GM18505 (cell line): Measurements from ENCODE around the gene DYRK1A.

Experiments
- ATAC-seq: cut with Tn5 transposase; IDR thresholded peaks from one replicate; pipeline ENCODE4 v1.9.1; 2021; ENCODE audit not compliant: unreplicated experiment
- POLR2A ChIP-seq: IDR thresholded peaks from 4 replicates; pipeline ENCODE4 v1.6.1; 2011; ENCODE audit warnings: borderline replicate concordance; ENCODE audit not compliant: insufficient read depth, insufficient read length; ENCODE audit errors: extremely low read depth

DYRK1A gene

DNA sequence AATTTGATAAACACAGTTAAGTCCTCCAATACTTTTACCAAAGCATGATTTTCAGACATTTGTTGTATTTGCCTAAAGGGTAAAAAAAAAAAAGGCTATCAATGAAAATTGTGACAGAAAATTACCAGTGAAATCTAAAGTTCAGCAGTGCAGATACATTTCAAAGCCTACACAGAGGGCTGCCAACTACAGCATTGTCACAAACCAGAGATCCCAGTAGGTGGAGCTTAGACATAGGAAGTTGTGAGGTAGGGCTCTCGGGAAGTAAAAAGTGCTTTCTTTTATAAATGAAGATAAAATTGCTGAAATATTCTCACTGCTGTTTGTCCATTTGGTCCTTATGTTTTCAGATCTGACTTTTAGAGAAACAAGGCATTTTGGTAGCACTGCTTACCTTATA is 123.0 kb downstream of the DYRK1A start:
- no peak for TF ChIP-seq POLR2A
- ATAC-seq: no peak

DNA sequence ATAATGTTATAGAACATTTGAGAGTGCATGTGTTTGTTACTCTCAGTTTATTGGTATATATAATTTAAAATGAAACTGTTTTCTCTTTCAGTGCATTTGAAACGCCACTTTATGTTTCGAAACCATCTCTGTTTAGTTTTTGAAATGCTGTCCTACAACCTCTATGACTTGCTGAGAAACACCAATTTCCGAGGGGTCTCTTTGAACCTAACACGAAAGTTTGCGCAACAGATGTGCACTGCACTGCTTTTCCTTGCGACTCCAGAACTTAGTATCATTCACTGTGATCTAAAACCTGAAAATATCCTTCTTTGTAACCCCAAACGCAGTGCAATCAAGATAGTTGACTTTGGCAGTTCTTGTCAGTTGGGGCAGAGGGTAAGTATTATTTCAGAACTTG is 123.5 kb downstream of the DYRK1A start:
- no peak for ATAC-seq
- no peak for TF ChIP-seq POLR2A

DNA sequence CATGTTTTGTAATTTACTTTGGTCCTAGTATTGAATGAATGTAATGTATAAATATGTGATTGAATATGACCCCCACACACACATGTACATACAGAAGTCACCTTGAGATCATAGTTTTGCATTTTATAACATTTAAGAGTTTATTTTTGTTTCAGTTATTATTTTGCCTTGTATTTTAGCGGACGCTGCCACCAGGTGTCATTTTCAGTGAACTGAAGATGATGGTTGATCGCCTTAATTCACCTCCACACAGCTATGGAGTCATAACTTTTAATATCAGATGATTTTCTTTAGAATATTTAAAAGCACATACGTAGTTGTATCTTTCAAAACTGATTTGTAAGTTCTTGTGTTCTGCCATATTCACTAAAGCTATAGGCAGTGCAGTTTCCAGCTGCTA is 130.4 kb downstream of the DYRK1A start:
- ATAC-seq: no peak

DNA sequence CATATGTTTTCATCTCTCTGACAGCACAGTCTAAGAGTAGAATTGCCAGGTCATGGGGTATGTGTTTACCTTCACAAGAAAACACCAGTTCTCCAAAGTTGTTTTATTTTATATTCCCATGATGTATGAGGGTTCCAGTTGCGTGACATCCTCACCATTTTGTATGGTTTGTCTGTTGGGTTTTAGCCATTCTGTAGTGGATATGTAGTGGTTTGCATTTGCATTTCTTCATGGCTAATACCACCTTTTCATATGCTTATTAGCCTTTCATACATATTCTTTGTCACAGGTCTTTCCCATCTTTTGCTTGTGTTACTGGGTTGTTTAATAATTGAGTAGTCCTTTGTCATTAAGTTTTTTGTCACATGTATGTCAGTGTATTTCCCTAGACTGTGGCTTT is 132.1 kb downstream of the DYRK1A start:
- ATAC-seq: no peak

More for the DNA sequence above, 130.4 kb downstream of the DYRK1A start:
- TF ChIP-seq POLR2A: no peak

DNA sequence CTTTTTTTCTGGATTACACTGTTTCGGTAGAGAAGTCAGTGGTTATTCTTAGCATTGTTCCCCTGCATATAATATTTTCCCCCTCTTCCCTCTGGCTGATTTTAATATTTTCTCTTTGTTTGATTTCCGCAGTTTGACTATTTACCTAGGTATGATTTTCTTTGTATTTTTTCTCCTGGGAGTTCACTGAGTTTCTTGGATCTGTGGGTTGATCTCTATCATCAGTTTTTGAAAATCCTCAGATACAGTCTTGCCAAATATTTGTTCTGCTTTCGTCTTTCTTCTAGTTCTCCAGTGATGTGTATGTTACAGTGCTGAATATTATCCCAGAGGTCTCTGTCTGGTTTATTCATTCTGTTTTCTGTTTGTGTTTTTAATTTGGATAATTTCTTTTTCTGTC is 136.4 kb downstream of the DYRK1A start:
- TF ChIP-seq POLR2A: no peak
- no peak for ATAC-seq

More for the DNA sequence above, 132.1 kb downstream of the DYRK1A start:
- TF ChIP-seq POLR2A: no peak

DNA sequence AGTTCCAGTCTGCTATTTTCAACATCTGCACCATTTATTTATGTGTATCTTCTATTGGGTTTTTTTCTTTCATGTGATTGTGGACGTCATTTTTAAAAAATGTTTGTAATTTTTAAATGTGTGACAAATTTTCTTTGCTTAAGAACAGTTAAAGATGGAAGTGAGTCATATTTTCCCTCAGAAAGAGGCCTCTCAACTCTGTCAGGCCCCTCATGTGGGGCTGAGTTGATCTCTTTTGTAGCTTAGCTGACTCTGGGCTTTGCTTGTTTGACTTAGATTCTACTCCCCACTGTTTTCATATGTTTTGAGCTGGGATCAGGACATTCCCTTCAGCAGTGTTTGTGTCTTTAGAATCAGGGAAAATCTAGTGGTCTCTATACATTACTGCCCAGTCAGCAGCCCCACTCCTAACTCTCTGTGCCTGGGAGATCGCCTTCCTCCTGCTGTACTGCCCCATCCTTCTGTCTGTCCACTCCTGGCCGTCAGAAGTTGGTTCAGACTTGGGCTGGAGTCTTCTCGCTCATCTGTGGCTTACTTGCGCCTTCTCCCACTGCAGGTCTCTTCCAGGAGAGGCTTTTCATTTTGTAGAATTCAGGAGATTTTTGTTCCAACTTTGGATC is 137.4 kb downstream of the DYRK1A start:
- no peak for TF ChIP-seq POLR2A
- no peak for ATAC-seq

- ATAC-seq: no peak
- TF ChIP-seq POLR2A: no peak
Measured at GRCh38 chr21:37505963-37506362, 139.4 kb downstream of the DYRK1A start.

DNA sequence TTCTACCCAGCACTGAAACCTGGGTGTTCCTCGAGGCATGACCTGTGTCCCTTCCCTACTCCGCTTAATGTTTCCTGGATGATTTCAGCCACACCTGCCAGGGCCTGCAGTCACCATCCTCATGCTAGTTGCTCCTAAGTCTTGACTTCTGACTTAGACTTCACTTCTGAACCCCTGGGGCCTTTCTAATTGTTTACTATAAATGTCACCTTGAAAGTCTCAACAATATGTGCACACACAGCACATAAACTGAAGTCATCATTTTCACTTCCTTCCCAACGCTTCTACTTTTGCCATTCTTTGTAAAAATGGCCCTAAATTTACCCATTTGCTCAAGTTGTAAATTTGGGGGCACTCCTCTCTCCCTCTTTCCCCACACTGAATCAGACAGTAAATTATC is 141.1 kb downstream of the DYRK1A start:
- TF ChIP-seq POLR2A: no peak
- no peak for ATAC-seq

GRCh38 chr21:37508341-37508740 is 141.8 kb downstream of the DYRK1A start:
- TF ChIP-seq POLR2A: no peak
- no peak for ATAC-seq

DNA sequence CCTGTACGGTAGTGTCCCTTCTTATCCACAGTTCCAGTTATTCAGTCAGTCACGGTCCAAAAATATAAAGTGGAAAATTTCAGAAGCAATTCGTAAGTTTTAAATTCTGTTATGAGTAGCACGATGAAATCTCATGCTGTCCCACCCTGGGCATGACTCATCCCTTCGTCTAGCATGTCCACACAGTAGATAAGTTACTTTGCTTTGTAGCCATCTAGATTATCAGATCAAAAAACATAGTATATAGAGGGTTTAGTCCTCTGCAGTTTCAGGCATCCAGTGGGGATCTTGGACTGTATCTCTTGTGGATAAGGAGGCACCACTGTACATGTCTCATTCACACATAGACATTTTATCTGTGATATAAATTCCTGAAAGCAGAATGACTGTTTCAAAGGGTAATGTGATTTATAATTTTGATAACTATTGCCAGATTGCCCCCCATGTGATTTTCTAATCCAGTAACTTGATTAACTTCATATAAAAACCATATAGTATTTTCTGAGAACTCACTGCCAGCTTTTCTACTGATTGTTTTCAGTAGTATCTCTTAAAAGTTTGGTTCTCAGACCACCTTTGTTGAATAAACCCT is 143.3 kb downstream of the DYRK1A start:
- ATAC-seq: no peak
- TF ChIP-seq POLR2A: no peak

- TF ChIP-seq POLR2A: no peak
Measured at GRCh38 chr21:37511848-37512247, 145.3 kb downstream of the DYRK1A start.

DNA sequence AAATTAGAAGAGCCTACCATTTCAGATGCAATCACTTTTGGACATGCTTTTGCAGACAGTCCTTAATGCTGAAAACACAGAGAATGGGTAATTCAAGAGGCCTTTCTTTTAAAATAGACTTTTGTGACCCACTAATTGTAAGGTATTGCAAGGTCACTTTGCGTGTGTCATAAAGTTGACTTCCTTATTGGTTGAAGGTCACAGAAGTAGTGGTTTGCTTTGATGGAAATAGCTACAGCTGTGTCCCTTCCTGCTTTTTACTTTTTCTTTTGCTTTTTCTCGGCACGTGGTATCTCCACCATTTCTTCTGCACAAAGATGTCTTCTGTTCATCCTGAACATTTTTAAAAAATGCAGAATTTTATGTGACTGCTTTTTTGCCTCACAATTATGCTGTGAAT is 146.8 kb downstream of the DYRK1A start:
- TF ChIP-seq POLR2A: no peak
- ATAC-seq: no peak

More at GRCh38 chr21:37511848-37512247, 145.3 kb downstream of the DYRK1A start:
- no peak for ATAC-seq

- no peak for ATAC-seq
- TF ChIP-seq POLR2A: no peak
Measured at GRCh38 chr21:37514038-37514667, 147.6 kb downstream of the DYRK1A start.

GRCh38 chr21:37516998-37517397 is 150.4 kb downstream of the DYRK1A start:
- no peak for TF ChIP-seq POLR2A
- ATAC-seq: no peak

DNA sequence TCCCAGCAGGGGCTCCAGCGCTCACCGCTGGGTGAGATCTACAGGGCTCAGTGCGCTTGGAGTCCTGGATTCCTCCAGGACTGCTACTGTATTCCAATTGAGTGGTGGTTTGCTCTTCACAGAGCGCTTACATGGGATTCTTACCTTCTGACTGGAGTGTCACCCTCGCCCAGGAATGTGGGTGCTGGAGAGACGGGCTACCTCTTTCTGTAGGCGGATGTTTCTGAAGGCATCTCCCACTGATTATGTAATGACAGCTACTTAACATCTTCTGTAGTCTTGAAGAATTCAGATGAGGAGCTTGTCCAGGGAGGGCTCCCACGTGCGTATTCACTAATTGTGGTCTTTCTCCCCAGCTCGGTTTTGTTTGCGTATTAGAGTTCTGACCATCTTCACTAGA is 154.2 kb downstream of the DYRK1A start:
- TF ChIP-seq POLR2A: no peak
- no peak for ATAC-seq

DNA sequence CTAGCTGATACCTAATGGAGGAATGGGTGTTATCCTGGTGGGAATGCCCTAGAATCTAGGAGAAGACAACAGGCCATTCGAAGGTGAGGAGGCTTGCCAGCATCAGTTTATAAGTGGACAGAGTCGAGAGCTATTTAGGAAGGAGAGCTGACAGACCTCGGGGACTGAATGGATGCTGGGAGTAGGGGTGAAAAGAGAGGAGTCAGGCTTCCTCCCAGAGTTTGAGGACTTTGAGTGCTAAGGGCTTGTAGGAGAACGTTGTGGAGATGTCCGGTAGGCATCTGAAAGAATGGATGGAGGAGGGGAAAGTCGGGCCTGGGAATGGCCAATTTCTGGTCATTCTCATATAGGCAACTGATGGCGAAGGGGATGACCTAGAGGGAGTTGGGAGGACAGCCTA is 155.1 kb downstream of the DYRK1A start:
- TF ChIP-seq POLR2A: no peak
- no peak for ATAC-seq
